Spleen (tissue), 11 donors: Measurements from ENCODE around the gene GAS7. TPM values are rescaled to one million over a fixed set of nuclear protein-coding genes. Genes with fewer than 3 reads are reported as not detected.
A peak's percentile ranks its signal among the peaks of the same experiment; 100 is the strongest.

Experiments
- DNase-seq: peaks from one replicate; pipeline ENCODE4 v3.0.0-alpha.2; 2020
- H3K27ac ChIP-seq, 8 donors: fragments of 200-600 bp; sonication (generic) in 7 of 8; 1 replicate in 4 of 8; 2 replicates in 4 of 8; pipeline versions ENCODE4 v1.5.0 to v1.8.0; 2016 to 2021; ENCODE audit warnings: inconsistent platforms in 4 of 8, mild to moderate bottlenecking in 4 of 8, moderate library complexity in 1 of 8
- H3K27me3 ChIP-seq, 7 donors: fragments of 200-600 bp; sonication (generic) in 6 of 7; replicated peaks in 1 of 7; 1 replicate in 4 of 7; 2 replicates in 3 of 7; pipeline versions ENCODE4 v1.5.0 to v1.8.0; 2016 to 2021; ENCODE audit warnings: inconsistent platforms in 3 of 7, mild to moderate bottlenecking in 1 of 7
- H3K36me3 ChIP-seq, 6 donors: fragments of 200-600 bp; sonication (generic) in 5 of 6; 1 replicate in 4 of 6; 2 replicates in 2 of 6; pipeline versions ENCODE4 v1.5.0 to v1.8.0; 2016 to 2021; ENCODE audit warnings: inconsistent platforms in 2 of 6
- H3K4me1 ChIP-seq, 6 donors: fragments of 200-600 bp; sonication (generic) in 5 of 6; 1 replicate in 3 of 6; 2 replicates in 3 of 6; pipeline versions ENCODE4 v1.5.0 to v1.8.0; 2016 to 2021; ENCODE audit warnings: inconsistent platforms in 3 of 6
- H3K4me3 ChIP-seq, 8 donors: fragments of 200-600 bp; sonication (generic) in 7 of 8; 1 replicate in 4 of 8; 2 replicates in 4 of 8; pipeline versions ENCODE4 v1.5.0 to v1.8.0; 2016 to 2021; ENCODE audit warnings: inconsistent platforms in 4 of 8, mild to moderate bottlenecking in 4 of 8, moderate library complexity in 2 of 8
- H3K9me3 ChIP-seq, 8 donors: fragments of 200-600 bp; sonication (generic) in 7 of 8; 1 replicate in 4 of 8; 2 replicates in 4 of 8; pipeline versions ENCODE4 v1.5.0 to v1.8.0; 2016 to 2021; ENCODE audit warnings: inconsistent platforms in 4 of 8
- POLR2A ChIP-seq, 3 donors: fragments of 450-650 bp; IDR thresholded peaks; one replicate each; pipeline ENCODE4 v1.5.1; 2017; ENCODE audit warnings: antibody characterized with exemption in 3 of 3, mild to moderate bottlenecking in 1 of 3
- POLR2AphosphoS5 ChIP-seq, 3 donors: sonication (generic); formaldehyde crosslinking; IDR thresholded peaks; one replicate each; pipeline ENCODE4 v1.5.1; 2017; ENCODE audit warnings: antibody characterized with exemption in 3 of 3
- WGBS, 5 donors: extraction: QIAGEN DNeasy Blood & Tissue Kit in 3 of 5; methylation state at CpG; one replicate each; pipeline versions ENCODE4 v1.1.5 to v1.1.7; 2013 to 2018; 5-methylcytosine and 5-hydroxymethylcytosine counted together
- intact Hi-C: fragments of 100-400 bp; cut with DNase I; formaldehyde crosslinking; loops from one replicate; pipeline ENCODE4 v1.15.0; 2023; ENCODE audit warnings: low total_unique reads
- polyA plus RNA-seq, 3 donors: library from polyadenylated mRNA; stranded (reverse); fragments of 200-250 nt; gene quantifications; one replicate each; pipeline ENCODE4 v1.2.1, GENCODE V29; 2013
- total RNA-seq, 7 donors: library from RNA; depleted of rRNA in 3 of 7; stranded (reverse); fragments of >200 nt in 3 of 7; fragmentation: NEBNext Ultra II Directional in 4 of 7; extraction: Animal tissue kit (Norgen Biotek cat#: 25700) in 4 of 7; gene quantifications; one replicate each; pipeline versions ENCODE4 v1.1.0 to v1.2.1, GENCODE V29; 2016 to 2021
- TF ChIP-seq, protein P1 (sequence below), 11 experiments: fragments of 200-600 bp in 7 of 11; fragments of 450-650 bp in 4 of 11; sonication (generic) in 4 of 11; IDR thresholded peaks in 8 of 11; conservative IDR thresholded peaks in 3 of 11; 1 replicate in 7 of 11; 2 replicates in 4 of 11; pipeline versions ENCODE4 v1.4.0 to v1.8.0; 2016 to 2021; ENCODE audit warnings: antibody characterized with exemption in 11 of 11, inconsistent platforms in 4 of 11, mild to moderate bottlenecking in 1 of 11
- donor health status: healthy with polysubstance abuse.
- donor health status: DM: no; HTN: no; CAD: no; lungs with moderate emphysema.
- donor health status: DM: no; HTN: no; CAD: no.
- donor health status: Bipolar disorder and iron deficiency.
- donor health status: healthy.
- donor health status: DM: no; HTN: no; CAD: no.
- donor health status: DM: yes; HTN: yes; CAD: no.

Gene GAS7
- total and polyA plus RNA-seq, 10 donors: 4.1 to 127 (median 60.9) TPM

DNA sequence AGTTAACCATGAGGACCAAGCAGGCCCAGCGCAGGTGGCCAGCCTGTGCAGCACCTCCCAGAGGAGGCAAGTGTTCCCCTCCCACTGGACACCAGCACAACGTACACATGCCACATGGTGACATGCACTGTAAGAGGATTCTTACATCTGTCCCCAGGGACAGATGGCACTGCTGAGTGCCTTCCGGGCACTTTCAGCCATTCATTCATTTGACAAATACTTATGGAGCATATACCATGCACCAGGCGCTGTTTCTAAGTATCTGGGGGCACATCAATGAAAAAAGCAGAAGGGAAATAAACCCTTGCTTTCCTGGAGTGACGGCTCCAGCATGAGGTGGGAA lies 79.6 kb downstream of the GAS7 start:
- intact Hi-C loops: no loop called here
- Histone ChIP-seq H3K9me3 (no peaks in the 10 kb centered on the region), H3K4me3 (no peak overlapping the region), H3K27ac (peak overlapping the region in 6 of 8 donors; percentile 15 to 94 (median 84)), H3K4me1 (peaks cover 53 to 99% (median 89%) of the 10 kb centered on the region in 6 donors), H3K36me3 (no peaks in the 10 kb centered on the region), H3K27me3 (no peaks in the 10 kb centered on the region)
- TF ChIP-seq, protein P1, sequence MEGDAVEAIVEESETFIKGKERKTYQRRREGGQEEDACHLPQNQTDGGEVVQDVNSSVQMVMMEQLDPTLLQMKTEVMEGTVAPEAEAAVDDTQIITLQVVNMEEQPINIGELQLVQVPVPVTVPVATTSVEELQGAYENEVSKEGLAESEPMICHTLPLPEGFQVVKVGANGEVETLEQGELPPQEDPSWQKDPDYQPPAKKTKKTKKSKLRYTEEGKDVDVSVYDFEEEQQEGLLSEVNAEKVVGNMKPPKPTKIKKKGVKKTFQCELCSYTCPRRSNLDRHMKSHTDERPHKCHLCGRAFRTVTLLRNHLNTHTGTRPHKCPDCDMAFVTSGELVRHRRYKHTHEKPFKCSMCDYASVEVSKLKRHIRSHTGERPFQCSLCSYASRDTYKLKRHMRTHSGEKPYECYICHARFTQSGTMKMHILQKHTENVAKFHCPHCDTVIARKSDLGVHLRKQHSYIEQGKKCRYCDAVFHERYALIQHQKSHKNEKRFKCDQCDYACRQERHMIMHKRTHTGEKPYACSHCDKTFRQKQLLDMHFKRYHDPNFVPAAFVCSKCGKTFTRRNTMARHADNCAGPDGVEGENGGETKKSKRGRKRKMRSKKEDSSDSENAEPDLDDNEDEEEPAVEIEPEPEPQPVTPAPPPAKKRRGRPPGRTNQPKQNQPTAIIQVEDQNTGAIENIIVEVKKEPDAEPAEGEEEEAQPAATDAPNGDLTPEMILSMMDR (IDR thresholded peaks at IDR 0.05 in 8 of 11, conservative IDR thresholded peaks at IDR 0.05 in 3 of 11): no peak
- TF ChIP-seq POLR2A (IDR thresholded peaks at IDR 0.05) (no peak), POLR2AphosphoS5 (IDR thresholded peaks at IDR 0.05) (no peak)
- no peak for DNase-seq
- WGBS, 5 donors: 48 to 57% (median 55%) methylated on average over 5 of the region's 5 CpGs

DNA sequence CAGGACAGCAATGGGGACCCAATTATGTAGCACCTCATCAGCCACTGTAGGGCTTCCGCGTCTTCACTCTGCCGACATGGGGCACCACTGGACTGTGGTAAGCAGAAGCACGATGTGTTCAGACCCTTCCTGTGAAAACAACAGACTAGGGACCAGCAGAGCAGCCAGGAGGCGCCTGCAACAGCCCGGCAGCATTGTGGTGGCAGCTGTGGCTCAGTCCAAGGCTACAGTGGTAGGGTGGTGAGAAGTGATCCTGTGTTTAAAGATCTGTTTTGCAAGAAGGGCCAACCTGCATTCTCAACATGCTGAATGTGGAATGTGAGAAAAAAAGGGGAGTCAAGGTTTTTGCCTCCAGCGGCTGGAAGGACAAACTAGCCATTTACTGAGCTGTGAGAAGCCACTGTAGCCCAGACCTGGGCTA lies 80.8 kb downstream of the GAS7 start:
- DNase-seq: peak; percentile 87
- H3K27me3 ChIP-seq: no peaks in the 10 kb centered on the region
- 21 to 43% (median 33%) methylated on average over 7 of the region's 7 CpGs for WGBS, 5 donors
- TF ChIP-seq, protein P1 (IDR thresholded peaks at IDR 0.05 in 8 of 11, conservative IDR thresholded peaks at IDR 0.05 in 3 of 11): peak in 8 of 11 experiments; percentile 21 to 60 (median 42)
- TF ChIP-seq POLR2AphosphoS5 (IDR thresholded peaks at IDR 0.05) (peak in 1 of 3 donors; percentile 23), POLR2A (IDR thresholded peaks at IDR 0.05) (no peak)
- intact Hi-C loops: no loop called here
- peak overlapping the region in 7 of 8 donors; percentile 26 to 94 (median 84) for H3K27ac ChIP-seq
- no peaks in the 10 kb centered on the region for H3K9me3 ChIP-seq
- H3K4me3 ChIP-seq: peak overlapping the region in 1 of 8 donors; percentile 3
- no peaks in the 10 kb centered on the region for H3K36me3 ChIP-seq
- peaks cover 53 to 100% (median 93%) of the 10 kb centered on the region in 6 donors for H3K4me1 ChIP-seq

DNA sequence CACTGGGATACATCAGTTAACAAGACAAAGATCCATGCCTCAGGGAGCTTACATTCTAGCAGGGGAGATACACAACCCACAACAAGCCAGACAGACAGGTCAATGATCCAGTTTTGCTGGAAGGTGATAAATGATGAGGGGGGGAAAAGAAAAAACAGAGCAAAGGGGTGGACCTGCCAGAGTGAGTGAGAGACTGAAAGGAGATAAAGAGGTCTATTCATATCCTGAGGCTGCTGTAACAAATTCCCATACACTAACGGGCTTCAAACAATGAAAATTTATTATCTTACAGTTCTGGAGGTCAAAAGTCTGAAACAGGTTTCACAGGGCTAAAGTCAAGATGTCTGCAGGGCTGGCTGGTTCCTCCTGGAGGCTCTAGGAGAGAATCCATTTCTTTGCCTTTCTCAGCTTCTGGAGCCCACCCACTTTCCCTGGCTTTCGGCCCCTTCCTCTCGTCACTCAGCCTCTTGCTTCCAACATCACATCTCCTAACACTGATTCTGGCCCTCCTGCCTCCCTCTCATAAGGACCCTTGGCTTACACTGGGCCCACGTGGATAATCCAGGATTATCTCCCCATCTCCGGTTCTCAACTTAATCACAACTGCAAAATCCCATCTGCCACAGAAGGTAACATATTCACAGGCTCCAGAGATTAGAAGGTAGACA lies 81.5 kb downstream of the GAS7 start:
- 79 to 89% (median 84%) methylated on average over 5 of the region's 5 CpGs for WGBS, 5 donors
- TF ChIP-seq POLR2A (IDR thresholded peaks at IDR 0.05) (no peak), POLR2AphosphoS5 (IDR thresholded peaks at IDR 0.05) (no peak)
- TF ChIP-seq, protein P1 (IDR thresholded peaks at IDR 0.05 in 8 of 11, conservative IDR thresholded peaks at IDR 0.05 in 3 of 11): no peak
- Histone ChIP-seq H3K27ac (peak overlapping the region in 6 of 8 donors; percentile 26 to 94 (median 86)), H3K4me1 (peaks cover 49 to 100% (median 87%) of the 10 kb centered on the region in 6 donors), H3K9me3 (no peaks in the 10 kb centered on the region), H3K4me3 (peak overlapping the region in 1 of 8 donors; percentile 3), H3K27me3 (no peaks in the 10 kb centered on the region), H3K36me3 (no peaks in the 10 kb centered on the region)
- no peak for DNase-seq
- intact Hi-C loops: no loop called here

DNA sequence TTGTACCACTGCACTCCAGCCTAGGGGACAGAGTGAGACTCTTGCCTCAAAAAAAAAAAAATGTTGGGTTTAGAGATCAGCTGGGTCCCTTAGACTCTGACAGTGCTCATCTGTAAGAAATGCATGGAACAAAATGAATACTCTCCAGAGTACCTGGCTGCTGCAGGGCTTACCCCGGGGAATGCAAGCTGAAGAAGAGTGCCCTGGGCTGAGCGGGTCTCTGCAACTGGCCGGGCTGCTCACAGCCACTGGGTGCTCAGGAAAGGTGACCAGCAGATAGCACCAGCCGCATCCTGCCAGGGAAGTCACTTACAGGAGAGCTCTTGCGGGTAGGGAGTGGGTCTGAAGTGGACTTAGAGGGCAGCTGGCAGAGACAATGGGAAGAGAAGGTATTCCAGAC lies 82.1 kb downstream of the GAS7 start:
- Histone ChIP-seq H3K4me1 (peaks cover 49 to 98% (median 84%) of the 10 kb centered on the region in 6 donors), H3K4me3 (no peak overlapping the region), H3K36me3 (no peaks in the 10 kb centered on the region), H3K9me3 (no peaks in the 10 kb centered on the region), H3K27ac (peak overlapping the region in 5 of 8 donors; percentile 82 to 94 (median 86)), H3K27me3 (no peaks in the 10 kb centered on the region)
- no peak for TF ChIP-seq POLR2A (IDR thresholded peaks at IDR 0.05)
- no peak for TF ChIP-seq POLR2AphosphoS5 (IDR thresholded peaks at IDR 0.05)
- TF ChIP-seq, protein P1 (IDR thresholded peaks at IDR 0.05 in 8 of 11, conservative IDR thresholded peaks at IDR 0.05 in 3 of 11): no peak
- WGBS, 5 donors: 80 to 89% (median 83%) methylated on average over 5 of the region's 5 CpGs
- intact Hi-C loops: no loop called here
- no peak for DNase-seq
